HCEC 1CT (cell line): ENCODE results near the gene MBLAC1.
A peak's percentile ranks its signal among the peaks of the same experiment; 100 is the strongest.

Source experiments
- DNase-seq: peaks from one replicate; pipeline ENCODE4 v3.0.0-alpha.2; 2017

Gene MBLAC1, protein sequence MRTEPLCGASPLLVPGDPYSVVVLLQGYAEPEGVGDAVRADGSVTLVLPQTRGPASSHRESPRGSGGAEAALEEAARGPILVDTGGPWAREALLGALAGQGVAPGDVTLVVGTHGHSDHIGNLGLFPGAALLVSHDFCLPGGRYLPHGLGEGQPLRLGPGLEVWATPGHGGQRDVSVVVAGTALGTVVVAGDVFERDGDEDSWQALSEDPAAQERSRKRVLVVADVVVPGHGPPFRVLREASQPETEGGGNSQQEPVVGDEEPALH

DNA sequence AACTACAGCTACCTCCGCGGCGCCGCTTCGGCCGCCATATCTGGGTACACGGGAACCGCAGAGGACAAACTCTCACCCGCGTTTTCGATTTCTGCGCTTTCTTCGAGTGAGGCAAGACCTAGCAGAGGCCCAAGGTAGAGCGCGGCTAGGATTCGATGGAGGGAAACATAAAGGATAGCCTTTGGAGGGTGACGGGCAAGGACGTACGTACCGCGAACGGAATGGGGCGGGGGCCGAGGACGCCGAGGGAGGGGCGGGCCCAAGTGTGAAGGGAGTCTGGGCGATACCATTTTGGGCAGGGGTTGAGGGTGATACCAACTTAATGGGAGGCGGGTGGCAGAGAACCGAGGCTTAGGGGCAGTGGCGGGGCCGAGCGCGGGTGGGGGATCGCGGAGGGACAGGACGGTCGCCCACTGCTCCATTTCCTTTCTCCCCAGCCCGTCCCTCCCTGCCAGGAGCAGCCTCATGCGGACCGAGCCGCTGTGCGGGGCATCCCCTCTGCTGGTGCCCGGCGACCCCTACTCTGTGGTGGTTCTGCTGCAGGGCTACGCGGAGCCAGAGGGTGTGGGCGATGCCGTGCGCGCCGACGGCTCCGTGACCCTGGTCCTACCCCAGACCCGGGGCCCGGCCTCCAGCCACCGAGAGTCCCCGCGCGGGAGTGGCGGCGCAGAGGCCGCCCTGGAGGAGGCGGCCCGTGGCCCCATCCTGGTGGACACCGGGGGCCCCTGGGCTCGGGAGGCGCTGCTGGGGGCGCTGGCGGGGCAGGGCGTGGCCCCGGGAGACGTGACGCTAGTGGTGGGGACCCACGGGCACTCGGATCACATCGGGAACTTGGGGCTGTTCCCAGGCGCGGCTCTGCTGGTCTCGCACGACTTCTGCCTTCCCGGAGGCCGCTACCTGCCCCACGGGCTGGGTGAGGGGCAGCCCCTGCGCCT, at the start of gene MBLAC1:
MBLAC1 (plus strand) TSS at position 37 of the 935 bp plus-strand sequence; CDS start at position 466, 429 bp downstream.
- DNase-seq = peak; percentile 88

DNA sequence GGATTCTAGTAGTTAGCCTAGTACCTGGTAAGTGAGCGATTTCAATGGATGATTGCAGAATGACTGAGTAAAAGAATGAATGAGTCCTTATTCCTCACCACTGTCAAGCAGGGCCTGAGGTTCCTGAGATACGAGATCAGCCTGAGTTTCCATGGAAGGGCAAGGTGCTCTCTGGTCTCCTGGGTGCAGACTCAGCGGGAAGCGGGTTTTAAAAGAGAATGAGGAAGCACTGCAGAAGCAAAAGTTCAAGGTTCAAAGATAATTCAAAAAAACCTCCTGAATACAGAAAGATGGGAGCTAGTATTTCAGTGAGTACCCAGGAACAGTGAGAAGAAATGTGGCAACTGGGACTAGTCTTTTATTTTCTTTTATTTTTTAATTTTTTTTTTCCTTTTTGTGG, 49.6 kb upstream of the MBLAC1 start:
- DNase-seq = no peak

DNA sequence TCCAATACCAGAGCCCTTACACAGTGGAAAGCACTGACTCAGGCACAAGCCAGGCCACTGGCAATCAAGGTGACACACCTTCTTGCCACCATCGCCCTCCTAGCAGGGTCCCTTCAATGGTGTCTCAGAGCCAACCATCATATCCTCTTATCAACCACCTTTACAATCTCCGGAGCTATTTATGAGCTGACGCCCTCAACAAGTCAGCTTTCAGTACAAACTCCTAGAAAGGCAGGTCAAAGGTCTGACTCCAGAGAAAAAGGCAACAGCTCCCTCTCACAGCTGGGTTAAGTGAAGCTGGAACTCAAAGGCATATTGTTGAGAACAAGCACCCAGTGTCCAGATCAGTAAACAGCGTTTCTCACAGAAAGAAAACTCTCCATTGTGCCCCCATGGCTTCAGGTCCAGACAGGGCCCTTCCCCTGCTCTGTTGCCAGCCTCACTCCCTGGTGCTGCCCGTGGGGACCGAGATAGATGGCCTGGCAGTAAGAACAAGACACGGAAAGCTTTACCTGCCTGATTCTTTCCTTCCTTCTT, 47.7 kb upstream of the MBLAC1 start:
- DNase-seq = no peak

DNA sequence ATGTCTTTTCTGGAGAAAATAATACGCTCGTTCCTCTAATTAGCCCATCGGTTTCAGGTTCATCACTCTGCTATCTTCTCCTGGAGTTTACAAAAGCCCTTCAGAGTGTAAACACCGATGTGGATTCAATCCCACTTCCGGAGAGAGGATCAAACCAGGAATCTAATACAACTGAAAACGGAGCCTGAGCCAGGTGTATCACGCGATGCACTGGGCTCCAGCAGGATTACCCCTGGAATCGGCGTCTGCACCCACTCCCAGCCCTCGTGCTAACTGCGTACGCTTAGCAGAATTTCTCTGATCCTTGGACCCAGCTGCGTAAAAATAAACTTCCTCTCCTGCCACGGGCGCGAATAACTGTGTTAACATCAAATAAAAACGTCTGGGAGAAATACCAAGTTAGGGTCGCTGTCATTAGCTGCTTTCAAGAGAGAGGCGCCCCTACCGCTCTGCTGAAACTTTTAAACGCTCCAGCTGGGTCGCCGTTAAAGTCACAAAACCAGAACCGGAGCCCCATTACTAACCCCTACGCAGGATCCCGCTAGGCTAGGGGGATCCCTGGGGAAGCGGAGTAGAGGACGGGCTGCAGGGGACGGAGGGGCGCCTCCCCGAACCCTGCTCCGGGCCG, 45.7 kb upstream of the MBLAC1 start:
- DNase-seq = no peak

DNA sequence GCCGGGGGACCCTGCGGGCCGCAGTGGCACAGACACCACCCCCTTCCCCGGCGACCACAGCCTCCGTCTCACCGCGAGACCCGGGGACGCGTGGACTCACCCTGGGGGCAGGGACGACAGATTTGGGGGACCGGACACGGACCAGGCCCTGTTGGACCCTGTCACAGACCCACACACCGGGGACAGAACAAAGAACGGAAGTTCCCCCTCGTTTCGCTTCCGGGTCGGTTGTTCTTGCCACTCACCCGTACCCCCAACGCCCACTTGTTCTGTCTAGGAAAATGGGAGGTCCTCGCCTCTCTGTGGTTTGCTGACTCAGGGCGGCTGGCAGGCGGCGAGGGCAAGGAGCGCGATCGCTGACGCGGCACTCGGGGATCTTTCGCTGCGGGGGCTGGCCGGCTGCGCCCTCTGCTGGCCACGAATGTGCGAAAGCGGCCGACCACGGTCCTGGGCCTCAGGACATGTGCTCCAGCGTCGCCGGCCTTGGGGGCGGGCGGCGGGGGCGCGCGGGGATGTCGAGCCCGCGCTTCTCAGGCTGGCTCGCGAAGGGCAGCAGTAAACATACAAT, 45.1 kb upstream of the MBLAC1 start, which contains the start of gene ZNF3:
ZNF3 (minus strand) TSS at position 189 of the 568 bp plus-strand sequence. CDS start 4,366 bp downstream, outside the sequence.
- peak; percentile 98 for DNase-seq

DNA sequence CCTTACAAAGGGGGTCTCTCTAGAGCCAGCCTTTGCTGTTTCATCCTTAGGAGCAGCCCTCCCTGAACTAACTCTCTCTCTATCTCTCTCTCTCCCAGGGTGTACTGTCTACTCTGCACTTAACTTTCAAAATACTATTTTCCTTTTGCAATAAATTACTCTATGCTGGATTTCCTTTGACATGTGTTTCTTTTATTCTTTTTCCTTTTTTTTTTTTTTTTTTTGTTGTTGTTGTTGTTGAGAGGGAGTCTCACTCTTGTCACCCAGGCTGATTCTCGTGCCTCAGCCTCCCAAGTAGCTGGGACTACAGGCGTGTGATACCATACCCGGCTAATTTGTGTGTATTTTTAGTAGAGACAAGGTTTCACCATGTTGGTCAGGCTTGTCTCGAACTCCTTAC, 43.8 kb upstream of the MBLAC1 start:
- DNase-seq = no peak

DNA sequence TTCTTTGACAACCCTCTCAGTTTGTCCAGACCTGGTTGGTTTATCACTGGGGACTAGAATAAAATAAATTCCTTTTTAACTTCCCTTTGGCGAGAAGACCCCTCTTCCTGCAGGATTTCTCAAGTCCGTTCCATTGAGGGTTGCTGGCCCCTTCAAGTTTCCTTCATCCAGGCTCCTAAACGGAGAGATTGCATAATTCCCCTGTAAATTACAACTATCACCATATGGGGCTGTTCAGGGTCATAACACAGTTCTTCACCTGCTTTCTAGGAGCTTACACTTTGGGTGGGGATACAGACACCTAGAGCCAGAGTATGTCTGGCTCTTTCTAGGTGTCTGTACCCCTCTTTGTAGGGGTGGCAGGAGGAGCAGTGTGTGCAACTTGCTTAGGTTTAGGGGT, 41.3 kb upstream of the MBLAC1 start:
- no peak for DNase-seq

DNA sequence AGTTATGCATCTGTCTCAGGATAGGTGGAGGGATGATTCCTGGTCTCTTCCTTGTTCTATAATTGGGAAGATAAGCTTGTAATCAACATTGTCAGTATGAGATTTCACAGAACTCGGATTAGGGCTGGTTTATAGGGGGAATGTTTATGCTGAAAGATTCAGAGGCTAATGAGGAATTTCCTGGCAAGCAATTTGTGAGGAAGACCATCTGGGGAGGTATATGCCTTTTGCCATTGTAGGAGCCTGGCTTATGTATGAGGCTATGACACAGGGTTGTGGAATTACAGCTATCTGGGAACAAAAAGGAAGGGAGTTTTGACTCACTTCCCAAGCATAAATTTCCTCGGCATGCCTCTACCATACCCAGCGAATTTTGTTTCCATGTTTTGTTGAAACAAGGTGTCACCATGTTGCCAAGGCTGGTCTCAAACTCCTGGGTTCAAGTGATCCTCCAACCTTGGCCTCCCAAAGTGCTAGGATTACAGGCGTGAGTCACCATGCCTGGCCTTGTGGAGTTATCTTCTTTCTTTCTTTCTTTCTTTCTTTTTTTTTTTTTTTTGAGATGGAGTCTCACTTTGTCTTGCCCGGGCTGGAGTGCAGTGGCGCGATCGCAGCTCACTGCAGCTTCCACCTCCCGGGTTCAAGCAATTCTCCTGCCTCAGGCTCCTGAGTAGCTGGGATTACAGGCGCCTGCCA, 39.6 kb upstream of the MBLAC1 start:
- peak; percentile 100 for DNase-seq

DNA sequence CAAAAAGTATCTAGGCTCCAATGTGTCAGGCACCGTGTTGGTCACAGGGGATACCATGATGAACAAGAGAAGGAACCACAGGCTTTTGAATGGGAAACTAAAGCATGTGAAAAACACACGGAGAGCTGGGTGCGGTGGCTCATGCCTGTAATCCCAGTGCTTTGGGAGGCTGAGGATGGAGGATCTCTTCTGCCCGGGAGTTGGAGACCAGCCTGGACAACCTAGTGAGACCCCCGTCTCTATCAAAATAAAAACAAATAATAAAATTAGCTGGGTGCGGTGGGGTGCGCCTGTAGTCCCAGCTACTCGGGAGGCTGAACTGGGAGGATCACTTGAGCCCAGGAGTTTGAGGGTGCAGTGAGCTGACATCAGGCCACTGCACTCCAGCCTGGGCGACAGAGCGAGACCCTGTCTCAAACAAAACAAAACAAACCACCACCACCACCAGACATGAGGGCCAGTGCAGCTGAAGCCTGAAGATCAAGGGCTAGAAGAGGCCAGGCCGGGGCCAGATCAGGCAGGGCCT, 38.6 kb upstream of the MBLAC1 start:
- DNase-seq = no peak

DNA sequence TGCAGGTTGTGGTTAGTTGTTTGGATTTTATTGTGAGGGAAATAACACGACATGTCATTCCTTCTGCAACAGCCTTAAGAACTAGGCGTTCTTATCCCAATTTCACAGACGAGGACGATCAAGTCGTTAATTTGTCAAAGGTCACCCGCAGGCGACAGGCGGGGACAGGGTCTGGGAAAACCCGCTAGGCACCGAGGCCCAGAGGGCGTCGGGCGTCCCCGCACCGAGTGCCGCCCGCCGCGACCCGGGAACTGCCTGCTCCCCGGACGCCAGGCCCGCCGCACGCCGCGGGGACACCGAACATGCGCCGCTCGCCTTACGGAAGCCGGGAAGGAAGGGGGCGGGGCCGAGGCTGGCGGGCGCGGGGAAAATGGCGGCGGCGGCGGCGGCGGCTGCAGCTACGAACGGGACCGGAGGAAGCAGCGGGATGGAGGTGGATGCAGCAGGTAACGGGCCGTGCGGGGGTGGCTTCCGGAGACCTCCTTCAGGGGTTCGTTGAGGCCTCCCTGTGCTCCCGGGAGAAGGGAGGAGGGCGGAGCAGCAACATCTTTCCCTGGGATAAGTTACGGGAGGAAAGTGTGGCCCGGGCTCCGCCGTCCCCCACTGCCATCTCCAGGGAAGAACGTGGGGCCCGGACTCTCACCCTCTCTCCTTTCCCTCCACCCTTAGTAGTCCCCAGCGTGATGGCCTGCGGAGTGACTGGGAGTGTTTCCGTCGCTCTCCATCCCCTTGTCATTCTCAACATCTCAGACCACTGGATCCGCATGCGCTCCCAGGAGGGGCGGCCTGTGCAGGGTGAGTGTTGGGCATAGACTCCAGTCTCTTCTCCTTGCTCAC, 37.9 kb upstream of the MBLAC1 start, which contains the start of gene COPS6:
COPS6 (plus strand) TSS at position 349 of the 837 bp plus-strand sequence; CDS start at position 371, 22 bp downstream.
- peak; percentile 70 for DNase-seq

DNA sequence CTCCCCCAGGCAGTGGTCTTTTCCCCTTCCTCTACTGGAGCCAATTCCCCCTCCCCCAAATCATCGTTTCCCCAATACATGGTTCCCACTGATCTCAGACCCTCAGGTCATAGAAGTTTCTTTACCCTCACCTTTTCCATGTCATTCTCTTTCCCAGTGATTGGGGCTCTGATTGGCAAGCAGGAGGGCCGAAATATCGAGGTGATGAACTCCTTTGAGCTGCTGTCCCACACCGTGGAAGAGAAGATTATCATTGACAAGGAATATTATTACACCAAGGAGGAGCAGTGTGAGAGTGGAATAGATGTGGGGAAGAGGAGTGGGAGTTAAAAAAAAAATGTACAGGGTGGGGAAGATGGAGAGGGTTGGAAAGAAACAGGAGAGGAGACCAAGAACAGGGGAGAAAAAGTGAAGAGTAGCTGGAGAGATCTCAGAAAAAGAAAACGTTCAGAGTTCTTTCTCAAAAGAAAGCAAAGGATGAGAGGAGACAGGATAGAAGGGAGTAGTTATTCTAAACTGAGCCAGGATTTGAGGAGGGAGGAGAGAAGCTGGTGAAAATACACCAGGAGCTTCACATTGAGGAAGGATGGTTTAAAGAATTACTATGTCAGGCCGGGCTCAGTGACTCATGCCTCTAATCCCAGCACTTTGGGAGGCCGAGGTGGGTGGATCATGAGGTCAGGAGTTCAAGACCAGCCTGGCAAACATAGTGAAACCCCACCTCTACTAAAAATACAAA, 37.1 kb upstream of the MBLAC1 start:
- DNase-seq = peak; percentile 62

DNA sequence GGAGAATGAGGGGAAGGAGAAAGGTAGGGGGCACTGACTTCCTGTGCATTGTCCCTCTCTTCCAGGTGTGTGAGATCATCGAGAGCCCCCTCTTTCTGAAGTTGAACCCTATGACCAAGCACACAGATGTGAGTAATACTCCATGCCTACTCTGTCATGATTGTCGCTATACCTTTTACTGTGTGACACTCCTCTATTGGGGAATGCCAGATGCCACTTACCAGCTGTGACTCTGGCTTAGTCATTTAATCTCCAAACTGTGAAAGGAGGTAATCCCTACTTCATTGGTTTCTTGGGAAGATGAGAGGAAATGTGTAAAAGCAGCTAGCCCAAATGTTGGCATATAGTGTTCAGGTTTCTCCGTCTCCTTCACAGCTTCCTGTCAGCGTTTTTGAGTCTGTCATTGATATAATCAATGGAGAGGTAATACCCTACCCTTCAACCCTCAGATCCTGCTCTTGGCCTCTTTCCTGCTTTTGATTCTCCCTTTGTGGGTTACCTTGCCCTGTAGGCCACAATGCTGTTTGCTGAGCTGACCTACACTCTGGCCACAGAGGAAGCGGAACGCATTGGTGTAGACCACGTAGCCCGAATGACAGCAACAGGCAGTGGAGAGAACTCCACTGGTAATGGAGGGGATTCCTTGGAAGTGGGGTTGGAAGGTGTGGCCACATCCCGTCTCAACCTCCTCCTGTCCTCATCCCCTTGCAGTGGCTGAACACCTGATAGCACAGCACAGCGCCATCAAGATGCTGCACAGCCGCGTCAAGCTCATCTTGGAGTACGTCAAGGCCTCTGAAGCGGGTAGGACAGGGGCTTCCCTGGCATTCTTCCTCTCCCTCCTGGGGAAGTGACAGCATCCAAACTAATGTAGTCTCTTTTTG, 36.0 kb upstream of the MBLAC1 start:
- peak; percentile 28 for DNase-seq

DNA sequence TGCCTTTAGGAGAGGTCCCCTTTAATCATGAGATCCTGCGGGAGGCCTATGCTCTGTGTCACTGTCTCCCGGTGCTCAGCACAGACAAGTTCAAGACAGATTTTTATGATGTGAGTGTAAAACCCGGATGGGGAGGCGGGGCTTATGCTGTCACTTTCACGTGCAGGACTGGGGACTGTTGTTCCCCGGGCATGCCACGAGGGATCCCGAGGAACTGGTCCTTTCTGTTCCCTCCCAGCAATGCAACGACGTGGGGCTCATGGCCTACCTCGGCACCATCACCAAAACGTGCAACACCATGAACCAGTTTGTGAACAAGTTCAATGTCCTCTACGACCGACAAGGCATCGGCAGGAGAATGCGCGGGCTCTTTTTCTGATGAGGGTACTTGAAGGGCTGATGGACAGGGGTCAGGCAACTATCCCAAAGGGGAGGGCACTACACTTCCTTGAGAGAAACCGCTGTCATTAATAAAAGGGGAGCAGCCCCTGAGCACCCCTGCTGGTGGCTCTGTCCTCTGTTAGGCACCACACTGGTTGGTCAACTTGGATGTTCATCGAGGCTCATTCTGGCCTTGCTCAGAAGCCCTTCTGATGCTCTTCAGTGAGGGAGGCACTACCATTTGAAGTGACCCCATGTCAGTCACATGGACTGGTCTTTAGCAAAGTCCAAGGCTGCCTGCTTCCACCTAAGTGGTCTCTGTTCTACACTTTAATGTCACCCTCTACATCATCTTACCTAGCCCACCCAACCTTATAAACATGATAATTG, 35.2 kb upstream of the MBLAC1 start:
- no peak for DNase-seq

DNA sequence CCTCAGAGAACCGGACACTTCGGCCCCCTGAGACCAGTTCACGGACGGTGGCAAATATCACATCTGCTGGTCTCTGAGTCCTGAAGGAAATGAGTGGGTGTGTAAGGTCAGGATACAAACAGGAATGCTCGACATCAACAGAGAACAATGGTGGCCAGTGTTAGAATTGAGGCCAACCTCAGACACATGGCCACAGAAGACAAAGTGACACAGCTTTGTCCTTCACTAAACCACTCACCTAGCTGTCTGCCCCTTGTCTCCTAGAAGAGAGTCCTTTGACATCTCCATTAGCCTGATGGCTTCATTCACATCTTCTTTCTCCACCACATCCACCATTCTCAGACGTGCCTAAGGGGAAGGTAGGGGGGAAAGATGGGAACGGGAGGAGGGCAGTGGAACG, 33.7 kb upstream of the MBLAC1 start:
- no peak for DNase-seq

DNA sequence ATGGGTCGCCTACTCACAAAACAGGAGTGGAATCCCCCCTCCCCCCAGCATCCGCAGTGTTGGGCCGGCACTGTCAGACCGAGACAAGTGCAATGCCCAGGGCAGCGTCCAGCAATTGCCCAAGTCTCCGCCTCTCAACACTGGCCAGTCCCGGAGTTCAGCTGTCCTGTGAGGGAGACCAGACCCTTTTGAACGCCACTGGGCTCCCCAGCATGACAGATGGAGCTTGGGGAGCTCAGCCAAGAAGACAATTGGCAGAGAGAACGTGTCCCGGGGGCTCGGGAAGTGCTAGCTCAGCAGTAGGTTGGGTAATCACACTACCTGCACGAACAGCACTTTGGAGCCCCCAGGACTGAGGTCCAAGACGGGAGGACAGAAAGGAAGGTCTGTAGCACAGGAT, 33.3 kb upstream of the MBLAC1 start:
- DNase-seq = no peak

DNA sequence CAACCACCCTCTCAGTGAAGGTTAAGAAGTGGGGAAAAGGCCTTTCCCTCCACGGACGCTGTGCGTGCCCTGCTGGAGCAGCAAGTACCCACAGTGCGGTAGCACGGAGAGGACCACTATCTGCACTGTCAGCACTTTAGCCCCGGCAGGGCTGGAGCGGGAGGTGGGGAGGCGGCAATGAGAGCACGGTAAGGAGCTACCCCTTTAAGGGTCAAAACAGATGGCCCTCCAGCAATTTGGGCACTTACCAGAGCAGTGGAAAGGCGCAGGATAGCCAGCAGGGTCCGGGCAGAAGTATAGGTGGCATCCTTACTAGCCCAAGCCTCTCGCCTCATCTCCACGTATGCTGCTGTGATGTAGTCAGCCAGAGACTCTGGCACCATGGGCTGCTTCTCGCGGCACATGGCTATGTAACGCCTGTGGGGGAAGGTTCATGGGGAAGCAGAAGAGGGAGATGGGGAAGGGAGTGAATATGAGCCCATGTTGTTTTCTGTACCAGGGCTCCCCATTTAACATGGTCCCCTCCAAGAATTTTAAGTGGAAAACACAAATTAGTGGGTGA, 32.8 kb upstream of the MBLAC1 start:
- DNase-seq = no peak

DNA sequence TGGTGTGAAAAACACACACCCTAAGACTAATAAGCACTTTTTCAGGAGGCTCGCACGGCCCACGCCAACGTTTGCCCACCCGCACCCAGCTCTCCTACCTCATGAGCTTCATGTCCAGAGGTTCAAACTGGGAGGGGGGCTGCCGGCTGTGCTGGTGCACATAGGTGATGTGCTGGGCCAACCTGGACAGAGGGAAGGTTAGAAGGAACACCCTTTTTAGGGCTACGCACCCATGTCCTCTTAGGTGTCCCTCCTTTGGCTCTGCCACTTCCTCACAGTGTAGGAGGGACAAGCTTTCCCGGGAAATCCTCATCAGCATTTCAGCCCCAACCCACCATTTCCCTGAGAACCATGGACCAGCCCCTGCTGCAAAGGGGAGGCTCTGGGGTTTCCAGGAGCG, 31.5 kb upstream of the MBLAC1 start:
- DNase-seq = no peak

DNA sequence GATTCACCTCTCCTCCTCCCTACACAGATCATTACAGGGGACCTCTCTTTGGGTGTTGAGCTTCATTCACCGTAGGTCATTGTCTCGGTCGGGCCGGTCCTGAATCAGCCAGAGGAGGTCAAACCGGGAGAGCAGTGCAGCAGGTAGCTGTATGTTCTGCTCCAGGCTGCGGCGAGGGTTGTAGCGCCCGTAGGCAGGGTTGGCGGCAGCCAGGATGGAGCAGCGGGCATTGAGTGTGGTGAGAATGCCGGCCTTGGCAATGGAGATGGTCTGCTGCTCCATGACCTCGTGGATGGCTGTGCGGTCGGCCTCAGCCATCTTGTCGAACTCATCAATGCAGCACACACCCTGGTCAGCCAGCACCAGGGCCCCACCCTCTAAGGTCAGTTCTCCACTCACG, 31.1 kb upstream of the MBLAC1 start:
- DNase-seq = no peak
